IMR-90 (cell line): Measurements from ENCODE around the gene CCL4. TPM values are rescaled to one million over a fixed set of nuclear protein-coding genes. Genes with fewer than 3 reads are reported as not detected.

ENCODE experiments used
- ATAC-seq: fragments of 200-7000 bp; cut with Tn5 transposase; 2 replicates; pipeline ENCODE4 v1.9.1; 2020; ENCODE audit warnings: low read depth, mild to moderate bottlenecking, moderate library complexity
- BruUV-seq: library from RNA; stranded (reverse); fragments of 400-500 nt; replicated peaks from 2 replicates; lab custom pipeline; 2021; lab: Mats Ljungman, UMichigan
- CTCF ChIA-PET: fragments of 300-600 bp; formaldehyde crosslinking; extraction: SDS; loops from one replicate; lab custom pipeline; 2021; ENCODE audit warnings: antibody characterized with exemption; lab: Yijun Ruan, JAX
- POLR2A ChIA-PET: fragments of 300-600 bp; sonication (Branson Sonifier 250); formaldehyde crosslinking; loops from one replicate; lab custom pipeline; 2022; ENCODE audit warnings: antibody characterized with exemption; ENCODE audit not compliant: unreplicated experiment; lab: Charles Lee
- DNase-seq: peaks from one replicate; pipeline ENCODE4 v3.0.0; 2013
- H2AFZ ChIP-seq: replicated peaks from 2 replicates; pipeline ENCODE3; 2013; ENCODE audit warnings: low read length, mild to moderate bottlenecking; ENCODE audit not compliant: poor library complexity
- H2AK5ac ChIP-seq: 2 replicates; pipeline ENCODE4 v1.6.1; 2013; ENCODE audit warnings: low read depth, low read length, inconsistent platforms
- H2AK9ac ChIP-seq: replicated peaks from 2 replicates; pipeline ENCODE3; 2013; ENCODE audit warnings: mild to moderate bottlenecking, low read depth, low read length, moderate library complexity; ENCODE audit not compliant: poor library complexity
- H2BK120ac ChIP-seq: 2 replicates; pipeline ENCODE4 v1.6.1; 2013; ENCODE audit warnings: low read depth, low read length, inconsistent platforms
- H2BK15ac ChIP-seq: 3 replicates; pipeline ENCODE4 v1.6.1; 2013; ENCODE audit warnings: low read depth, low read length, inconsistent platforms
- H2BK20ac ChIP-seq: 2 replicates; pipeline ENCODE4 v1.6.1; 2013; ENCODE audit warnings: low read depth, mild to moderate bottlenecking, inconsistent platforms, low read length, moderate library complexity
- H2BK5ac ChIP-seq: 2 replicates; pipeline ENCODE4 v1.6.1; 2013; ENCODE audit warnings: mild to moderate bottlenecking, low read depth, low read length, inconsistent platforms; ENCODE audit not compliant: poor library complexity, severe bottlenecking
- H3K14ac ChIP-seq: replicated peaks from 2 replicates; pipeline ENCODE4 v1.6.1; 2013; ENCODE audit warnings: low read depth, low read length, inconsistent platforms
- H3K18ac ChIP-seq: 2 replicates; pipeline ENCODE4 v1.6.1; 2013; ENCODE audit warnings: low read depth, low read length, control low read depth
- H3K23ac ChIP-seq: 2 replicates; pipeline ENCODE4 v1.6.1; 2013; ENCODE audit warnings: low read depth, low read length, inconsistent platforms
- H3K27ac ChIP-seq: 2 replicates; pipeline ENCODE4 v1.5.1; 2013; ENCODE audit warnings: mild to moderate bottlenecking, control low read depth, low read length; ENCODE audit not compliant: insufficient read depth
- H3K27me3 ChIP-seq: 2 replicates; pipeline ENCODE4 v1.6.1; 2013; ENCODE audit warnings: low read length; ENCODE audit not compliant: control insufficient read depth, insufficient read depth
- H3K36me3 ChIP-seq: 2 replicates; pipeline ENCODE4 v1.6.1; 2013; ENCODE audit warnings: low read length, mixed read lengths; ENCODE audit not compliant: control insufficient read depth, insufficient read depth
- H3K4ac ChIP-seq: 2 replicates; pipeline ENCODE4 v1.6.1; 2013; ENCODE audit warnings: low read depth, low read length, inconsistent platforms
- H3K4me1 ChIP-seq: 2 replicates; pipeline ENCODE4 v1.6.1; 2013; ENCODE audit warnings: low read length, mixed read lengths; ENCODE audit not compliant: control insufficient read depth, insufficient read depth
- H3K4me2 ChIP-seq: 2 replicates; pipeline ENCODE4 v1.6.1; 2013; ENCODE audit warnings: low read depth, mild to moderate bottlenecking, control low read depth, low read length, moderate library complexity
- H3K4me3 ChIP-seq: 2 replicates; pipeline ENCODE4 v1.5.1; 2013; ENCODE audit warnings: low read depth, mild to moderate bottlenecking, control low read depth, low read length, moderate library complexity; ENCODE audit not compliant: insufficient read depth
- H3K56ac ChIP-seq: 2 replicates; pipeline ENCODE4 v1.6.1; 2013; ENCODE audit warnings: low read length, inconsistent platforms; ENCODE audit not compliant: insufficient read depth; ENCODE audit errors: extremely low read depth
- H3K79me1 ChIP-seq, 2 experiments: 2 replicates each; pipeline ENCODE4 v1.6.1; 2013; ENCODE audit warnings: low read length in 2 of 2, inconsistent platforms in 1 of 2, low read depth in 1 of 2
- H3K9ac ChIP-seq: 2 replicates; pipeline ENCODE4 v1.6.1; 2013; ENCODE audit warnings: low read depth, low read length, control low read depth
- H3K9me1 ChIP-seq: 2 replicates; pipeline ENCODE4 v1.6.1; 2013; ENCODE audit warnings: low read length, inconsistent platforms; ENCODE audit not compliant: insufficient read depth
- H3K9me3 ChIP-seq: 2 replicates; pipeline ENCODE4 v1.6.1; 2013; ENCODE audit warnings: low read length; ENCODE audit not compliant: control insufficient read depth, insufficient read depth
- H4K20me1 ChIP-seq: 2 replicates; pipeline ENCODE4 v1.6.1; 2013; ENCODE audit warnings: low read length, inconsistent platforms; ENCODE audit not compliant: insufficient read depth
- H4K5ac ChIP-seq: 2 replicates; pipeline ENCODE4 v1.6.1; 2013; ENCODE audit warnings: mild to moderate bottlenecking, low read depth, low read length, control low read depth
- H4K8ac ChIP-seq, 2 experiments: 2 replicates each; pipeline ENCODE4 v1.6.1; 2013; ENCODE audit warnings: low read depth in 2 of 2, low read length in 2 of 2, control low read depth in 1 of 2, inconsistent platforms in 1 of 2
- H4K91ac ChIP-seq: 2 replicates; pipeline ENCODE4 v1.6.1; 2013; ENCODE audit warnings: low read depth, low read length, inconsistent platforms; ENCODE audit not compliant: insufficient read depth
- BHLHE40 ChIP-seq: fragments of 150-350 bp; IDR thresholded peaks from 2 replicates; pipeline ENCODE4 v1.6.1; 2016; ENCODE audit warnings: mild to moderate bottlenecking, low read depth, low read length
- CEBPB ChIP-seq: IDR thresholded peaks from 2 replicates; pipeline ENCODE4 v1.6.1; 2012; ENCODE audit warnings: low read depth, low read length, improper control_type of control experiment
- CHD1 ChIP-seq: IDR thresholded peaks from 2 replicates; pipeline ENCODE4 v1.6.1; 2012; ENCODE audit warnings: low read depth, low read length, improper control_type of control experiment
- CTCF ChIP-seq: conservative IDR thresholded peaks from 2 replicates; pipeline ENCODE4 v1.5.1; 2012; ENCODE audit warnings: mild to moderate bottlenecking, low read depth, low read length, improper control_type of control experiment
- ELK1 ChIP-seq: fragments of 150-350 bp; IDR thresholded peaks from 2 replicates; pipeline ENCODE4 v1.6.1; 2016; ENCODE audit warnings: low read depth, mild to moderate bottlenecking, low read length, moderate library complexity, borderline replicate concordance
- FOS ChIP-seq: fragments of 150-350 bp; IDR thresholded peaks from 2 replicates; pipeline ENCODE4 v1.6.1; 2016; ENCODE audit warnings: low read depth, low read length
- MAFK ChIP-seq: IDR thresholded peaks from 2 replicates; pipeline ENCODE4 v1.6.1; 2012; ENCODE audit warnings: low read depth, low read length, improper control_type of control experiment
- MAZ ChIP-seq: IDR thresholded peaks from 2 replicates; pipeline ENCODE4 v1.6.1; 2012; ENCODE audit warnings: low read depth, mild to moderate bottlenecking, low read length, improper control_type of control experiment, moderate library complexity, borderline replicate concordance
- MXI1 ChIP-seq: IDR thresholded peaks from 2 replicates; pipeline ENCODE4 v1.6.1; 2012; ENCODE audit warnings: low read depth, mild to moderate bottlenecking, low read length, moderate library complexity, borderline replicate concordance
- NFE2L2 ChIP-seq: fragments of 150-350 bp; IDR thresholded peaks from 2 replicates; pipeline ENCODE4 v1.6.1; 2016; ENCODE audit warnings: low read depth, mild to moderate bottlenecking, low read length
- POLR2A ChIP-seq: IDR thresholded peaks from 2 replicates; pipeline ENCODE4 v1.6.1; 2012; ENCODE audit warnings: mild to moderate bottlenecking, low read depth, low read length
- RAD21 ChIP-seq: IDR thresholded peaks from 2 replicates; pipeline ENCODE4 v1.6.1; 2012; ENCODE audit warnings: low read length, improper control_type of control experiment
- RCOR1 ChIP-seq: IDR thresholded peaks from 2 replicates; pipeline ENCODE4 v1.6.1; 2012; ENCODE audit warnings: mild to moderate bottlenecking, low read length, improper control_type of control experiment; ENCODE audit not compliant: insufficient replicate concordance
- RFX5 ChIP-seq: IDR thresholded peaks from 2 replicates; pipeline ENCODE4 v1.8.0; 2012; ENCODE audit warnings: low read depth, mild to moderate bottlenecking, low read length, moderate library complexity
- SMC3 ChIP-seq: fragments of 150-350 bp; IDR thresholded peaks from 2 replicates; pipeline ENCODE4 v1.6.1; 2016; ENCODE audit warnings: low read depth, mild to moderate bottlenecking, antibody characterized with exemption, low read length, moderate library complexity
- USF2 ChIP-seq: fragments of 150-350 bp; IDR thresholded peaks from 2 replicates; pipeline ENCODE4 v1.6.1; 2017; ENCODE audit warnings: mild to moderate bottlenecking, antibody characterized with exemption, low read length, low read depth
- WGBS, 2 experiments: methylation state at CpG; one replicate each; pipeline versions ENCODE4 v1.1.5 to v1.1.7; 2013; ENCODE audit warnings: missing lambda C conversion rate in 2 of 2; ENCODE audit not compliant: insufficient read length in 1 of 2; ENCODE audit errors: extremely low coverage in 2 of 2; 5-methylcytosine and 5-hydroxymethylcytosine counted together
- dilution Hi-C: fragments of 300-500 bp; cut with HindIII; formaldehyde crosslinking; loops from one replicate; pipeline ENCODE4 v1.14.3; 2018; ENCODE audit warnings: low sequenced_read_pairs; ENCODE audit not compliant: unreplicated experiment
- in situ Hi-C: fragments of 300-500 bp; cut with MboI; formaldehyde crosslinking; loops from 3 replicates; pipeline ENCODE4 v1.14.3; 2019; ENCODE audit warnings: low sequenced_read_pairs, inconsistent platforms, mixed read lengths
- intact Hi-C: fragments of 100-400 bp; cut with micrococcal nuclease; formaldehyde crosslinking; loops from 2 replicates; pipeline ENCODE4 v1.10.0; 2022
- polyA plus RNA-seq, 3 experiments: library from polyadenylated mRNA; depleted of rRNA; stranded (reverse); fragments of >200 nt; gene quantifications; 2 replicates each; pipeline ENCODE4 v1.2.3, GENCODE V29; 2012; ENCODE audit warnings: low replicate concordance in 1 of 3
- total RNA-seq: library from RNA; depleted of rRNA; stranded (reverse); fragments of >200 nt; gene quantifications from 2 replicates; pipeline ENCODE4 v1.2.3, GENCODE V29; 2012

CCL4 gene
- total and polyA plus RNA-seq, 2 of the 4 experiments (the other 2 are of a cell fraction), result not detected

- no peak for ATAC-seq
- H3K14ac ChIP-seq, result no peak overlapping the region
- DNase-seq, result no peak
- H3K56ac ChIP-seq, result no peak overlapping the region
- no peak overlapping the region for H3K4me3 ChIP-seq
- WGBS, 2 experiments, result no CpG with 5 or more reads among the region's 1 CpG
- no peak overlapping the region for H3K4ac ChIP-seq
- H3K23ac ChIP-seq, result no peak overlapping the region
- H3K4me1 ChIP-seq, result no peaks in the 10 kb centered on the region
- H4K5ac ChIP-seq, result no peak overlapping the region
- no TSS peak for BruUV-seq
- H2AFZ ChIP-seq, result no peak overlapping the region
- no peaks in the 10 kb centered on the region for H3K36me3 ChIP-seq
- H2BK15ac ChIP-seq, result no peak overlapping the region
- H3K4me2 ChIP-seq, result no peak overlapping the region
- ChIA-PET CTCF (no interaction called here), POLR2A (no interaction called here)
- TF ChIP-seq SMC3 (no peak), CTCF (no peak), CEBPB (no peak), NFE2L2 (no peak), RAD21 (no peak), RCOR1 (no peak), CHD1 (no peak), ELK1 (no peak), BHLHE40 (no peak), FOS (no peak), MAZ (no peak), MXI1 (no peak), USF2 (no peak), RFX5 (no peak), MAFK (no peak), POLR2A (no peak)
- no peaks in the 10 kb centered on the region for H3K9me1 ChIP-seq
- no peak overlapping the region for H2AK9ac ChIP-seq
- H3K18ac ChIP-seq, result no peak overlapping the region
- no peak overlapping the region for H2BK20ac ChIP-seq
- intact Hi-C loops, result no loop called here
- no peaks in the 10 kb centered on the region for H4K20me1 ChIP-seq
- dilution Hi-C loops, result no loop called here
- no peaks in the 10 kb centered on the region for H3K27me3 ChIP-seq
- no peak overlapping the region for H4K8ac ChIP-seq
- H2BK5ac ChIP-seq, result no peak overlapping the region
- H3K27ac ChIP-seq, result no peak overlapping the region
- H3K9ac ChIP-seq, result no peak overlapping the region
- H2BK120ac ChIP-seq, result no peak overlapping the region
- no peaks in the 10 kb centered on the region for H3K9me3 ChIP-seq
- H2AK5ac ChIP-seq, result no peak overlapping the region
- no peak overlapping the region for H4K91ac ChIP-seq
- H3K79me1 ChIP-seq, result no peaks in the 10 kb centered on the region
- in situ Hi-C loops, result no loop called here
These were observed 7.6 kb upstream of the CCL4 start for GRCh38 chr17:36095992-36096391.
